Measurements from ENCODE around the gene PIAS4.
"Not testable (repeated sequence)": the region's sequence is repeated elsewhere in the genome, so short reads cannot be mapped to it uniquely, and the experiment has no call there.

PIAS4 gene

DNA sequence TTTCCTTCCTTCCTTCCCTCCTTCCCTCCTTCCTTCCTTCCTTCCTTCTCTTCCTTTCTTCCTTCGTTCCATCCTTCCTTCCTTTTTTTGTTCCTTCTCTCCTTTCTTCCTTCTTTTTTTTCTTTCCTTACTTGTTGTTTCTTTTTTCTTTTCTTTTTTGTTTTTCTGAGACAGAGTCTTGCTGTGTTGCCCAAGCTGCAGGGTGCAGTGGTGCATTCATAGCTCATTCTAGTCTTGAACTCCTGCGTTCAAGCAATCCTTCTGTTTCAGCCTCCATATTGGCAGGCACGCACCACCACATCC is 16.8 kb upstream of the PIAS4 start:
- DNase-seq (ENCODE audit: low read depth, low spot score) = no peak
- H3K36me3 ChIP-seq (ENCODE audit: insufficient read depth, insufficient read length, low read length) = no peaks in the 10 kb centered on the region
- no peaks in the 10 kb centered on the region for H3K9me3 ChIP-seq (ENCODE audit: insufficient read depth, low read length)
- no peaks in the 10 kb centered on the region for H3K27me3 ChIP-seq (ENCODE audit: insufficient read depth, insufficient read length)
- no peak overlapping the region for H3K4me3 ChIP-seq (ENCODE audit: insufficient read length, low read depth)
- H3K4me1 ChIP-seq (ENCODE audit: insufficient read depth, insufficient read length) = peaks cover 2% of the 10 kb centered on the region
- TF ChIP-seq SUZ12 (IDR thresholded peaks at IDR 0.05; ENCODE audit: extremely low read depth, insufficient read depth, insufficient read length) = no peak
- TF ChIP-seq ZNF274 (IDR thresholded peaks at IDR 0.05; ENCODE audit: low read depth, low read length) = no peak
- no peak for TF ChIP-seq YY1 (IDR thresholded peaks at IDR 0.05; ENCODE audit: insufficient read depth, insufficient read length)
- H3K9ac ChIP-seq (ENCODE audit: insufficient read length, low read depth) = no peak overlapping the region

DNA sequence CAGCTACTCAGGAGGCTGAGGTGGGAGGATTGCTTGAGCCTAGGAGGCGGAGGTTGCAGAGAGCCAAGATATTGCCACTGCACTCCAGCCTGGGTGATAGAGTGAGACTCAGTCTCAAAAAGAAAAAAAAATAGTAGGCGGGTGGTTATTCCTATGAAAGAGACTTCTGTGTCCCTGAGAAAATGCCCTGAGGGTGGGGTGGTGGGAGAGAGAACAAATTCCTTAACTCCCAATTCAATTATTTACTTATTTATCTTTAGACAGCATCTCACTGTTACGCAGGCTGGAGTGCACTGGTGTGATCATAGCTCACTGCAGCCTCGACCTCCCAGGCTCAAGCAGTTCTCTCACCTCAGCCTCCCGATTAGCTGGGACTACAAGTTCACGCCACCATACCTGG is 11.9 kb upstream of the PIAS4 start:
- H3K9me3 ChIP-seq (ENCODE audit: insufficient read depth, low read length) = peaks cover 6% of the 10 kb centered on the region; the same call in 1 of the 2 replicates
- no peaks in the 10 kb centered on the region for H3K36me3 ChIP-seq (ENCODE audit: insufficient read depth, insufficient read length, low read length)
- H3K4me1 ChIP-seq (ENCODE audit: insufficient read depth, insufficient read length) = no peaks in the 10 kb centered on the region
- no peak for TF ChIP-seq YY1 (IDR thresholded peaks at IDR 0.05; ENCODE audit: insufficient read depth, insufficient read length)
- no peak for TF ChIP-seq ZNF274 (IDR thresholded peaks at IDR 0.05; ENCODE audit: low read depth, low read length)
- TF ChIP-seq SUZ12 (IDR thresholded peaks at IDR 0.05; ENCODE audit: extremely low read depth, insufficient read depth, insufficient read length) = no peak
- no peak overlapping the region for H3K4me3 ChIP-seq (ENCODE audit: insufficient read length, low read depth)
- H3K27me3 ChIP-seq (ENCODE audit: insufficient read depth, insufficient read length) = no peaks in the 10 kb centered on the region
- no peak overlapping the region for H3K9ac ChIP-seq (ENCODE audit: insufficient read length, low read depth)
- DNase-seq (ENCODE audit: low read depth, low spot score) = no peak

DNA sequence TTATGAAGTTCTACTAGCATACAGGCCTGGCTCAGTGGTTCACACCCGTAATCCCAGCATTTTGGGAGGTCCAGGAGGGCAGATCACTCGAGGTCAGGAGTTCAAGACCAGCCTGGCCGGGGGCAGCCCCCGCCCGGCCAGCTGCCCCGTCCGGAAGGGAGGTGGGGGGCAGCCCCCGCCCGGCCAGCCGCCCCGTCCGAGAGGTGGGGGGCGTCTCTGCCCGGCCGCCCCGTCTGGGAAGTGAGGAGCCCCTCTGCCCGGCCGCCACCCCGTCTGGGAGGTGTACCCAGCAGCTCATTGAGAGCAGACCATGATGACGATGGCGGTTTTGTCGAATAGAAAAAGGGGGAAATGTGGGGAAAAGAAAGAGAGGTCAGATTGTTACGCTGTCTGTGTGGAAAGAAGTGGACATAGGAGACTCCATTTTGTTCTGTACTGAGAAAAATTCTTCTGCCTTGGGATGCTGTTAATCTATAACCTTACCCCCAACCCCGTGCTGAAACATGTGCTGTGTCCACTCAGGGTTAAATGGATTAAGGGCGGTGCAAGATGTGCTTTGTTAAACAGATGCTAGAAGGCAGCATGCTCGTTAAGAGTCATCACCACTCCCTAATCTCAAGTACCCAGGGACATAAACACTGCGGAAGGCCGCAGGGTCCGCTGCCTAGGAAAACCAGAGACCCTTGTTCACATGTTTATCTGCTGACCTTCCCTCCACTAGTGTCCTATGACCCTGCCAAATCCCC is 8.7 kb upstream of the PIAS4 start:
- H3K9me3 ChIP-seq (ENCODE audit: insufficient read depth, low read length); H3K9ac ChIP-seq (ENCODE audit: insufficient read length, low read depth); H3K4me3 ChIP-seq (ENCODE audit: insufficient read length, low read depth); H3K4me1 ChIP-seq (ENCODE audit: insufficient read depth, insufficient read length); H3K27me3 ChIP-seq (ENCODE audit: insufficient read depth, insufficient read length); H3K36me3 ChIP-seq (ENCODE audit: insufficient read depth, insufficient read length, low read length); DNase-seq (ENCODE audit: low read depth, low spot score): not testable (repeated sequence)

DNA sequence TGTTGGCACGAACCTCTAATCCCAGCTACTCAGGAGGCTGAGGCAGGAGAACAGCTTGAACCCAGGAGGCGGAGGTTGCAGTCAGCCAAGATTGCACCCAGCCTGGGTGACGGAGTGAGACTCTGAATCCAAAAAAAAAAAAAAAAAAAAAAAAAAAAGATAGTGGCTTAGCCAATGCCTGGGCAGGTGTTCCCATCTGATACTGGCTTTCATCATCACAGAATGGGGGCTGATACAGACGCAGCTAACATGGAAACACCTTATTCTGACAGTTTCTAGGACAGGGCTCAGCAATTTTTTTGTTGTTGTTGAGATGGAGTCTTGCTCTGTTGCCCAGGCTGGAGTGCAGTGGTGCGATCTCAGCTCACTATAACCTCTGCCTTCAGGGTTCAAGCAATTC is 6.7 kb upstream of the PIAS4 start:
- H3K9me3 ChIP-seq (ENCODE audit: insufficient read depth, low read length); DNase-seq (ENCODE audit: low read depth, low spot score); H3K9ac ChIP-seq (ENCODE audit: insufficient read length, low read depth); H3K36me3 ChIP-seq (ENCODE audit: insufficient read depth, insufficient read length, low read length); H3K4me3 ChIP-seq (ENCODE audit: insufficient read length, low read depth); H3K27me3 ChIP-seq (ENCODE audit: insufficient read depth, insufficient read length); H3K4me1 ChIP-seq (ENCODE audit: insufficient read depth, insufficient read length): not testable (repeated sequence)

DNA sequence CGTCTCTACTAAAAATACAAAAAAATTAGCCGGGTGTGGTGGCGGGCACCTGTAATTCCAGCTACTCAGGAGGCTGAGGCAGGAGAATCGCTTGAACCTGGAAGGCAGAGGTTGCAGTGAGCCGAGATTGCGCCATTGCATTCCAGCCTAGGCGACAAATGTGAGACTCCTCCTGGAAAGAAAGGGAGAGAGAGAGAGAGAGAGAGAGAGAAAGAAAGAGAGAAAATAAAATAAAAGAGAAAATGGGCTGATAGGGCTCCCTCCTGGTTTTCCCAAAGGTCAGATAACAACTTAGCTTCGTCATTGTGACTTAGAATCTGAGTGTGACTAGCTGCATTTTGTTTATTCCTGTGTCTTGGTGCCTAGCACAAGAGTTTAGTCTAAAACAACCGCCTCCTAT is 2.1 kb upstream of the PIAS4 start:
- H3K27me3 ChIP-seq (ENCODE audit: insufficient read depth, insufficient read length); H3K4me3 ChIP-seq (ENCODE audit: insufficient read length, low read depth); H3K9me3 ChIP-seq (ENCODE audit: insufficient read depth, low read length); DNase-seq (ENCODE audit: low read depth, low spot score); H3K4me1 ChIP-seq (ENCODE audit: insufficient read depth, insufficient read length); H3K9ac ChIP-seq (ENCODE audit: insufficient read length, low read depth): not testable (repeated sequence)
- peaks cover 13% of the 10 kb centered on the region for H3K36me3 ChIP-seq (ENCODE audit: insufficient read depth, insufficient read length, low read length)

DNA sequence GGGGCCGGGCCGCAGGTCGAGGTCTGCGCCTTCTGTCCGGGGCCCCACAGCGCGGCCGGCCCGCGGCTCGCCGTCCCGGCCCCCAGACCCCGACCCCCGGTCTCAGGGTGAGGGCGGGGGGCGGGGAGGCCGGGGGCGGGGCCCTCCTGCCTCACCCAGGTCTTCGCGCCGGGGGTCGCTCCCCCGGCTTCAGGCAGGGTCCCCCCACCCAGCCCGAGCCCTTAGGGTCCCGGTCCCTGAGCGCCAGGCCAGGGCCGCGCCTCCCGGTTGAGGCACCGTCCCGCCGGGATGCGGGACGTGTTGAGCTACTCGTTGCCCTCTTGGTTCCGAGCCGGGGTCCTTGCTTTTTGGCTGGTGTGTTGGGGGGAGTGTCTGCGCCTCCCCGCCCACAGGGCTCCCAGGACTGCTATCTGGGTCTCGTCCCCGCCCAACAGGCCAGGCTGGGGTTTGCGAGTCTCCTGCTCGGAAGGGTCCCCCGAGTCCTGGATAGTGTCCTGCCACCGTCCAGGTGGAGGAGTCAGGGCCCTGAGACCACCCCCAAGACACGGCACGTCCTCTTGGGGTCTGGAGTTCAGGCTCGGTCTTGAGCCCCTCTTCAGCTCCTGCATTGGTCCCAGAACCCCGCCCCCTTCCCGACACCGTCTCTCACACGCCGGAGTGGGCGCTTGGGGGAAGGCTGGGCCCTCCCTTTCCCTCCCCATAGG is 452 bp downstream of the PIAS4 start:
- TF ChIP-seq ZNF274 (IDR thresholded peaks at IDR 0.05; ENCODE audit: low read depth, low read length) (no peak), SUZ12 (IDR thresholded peaks at IDR 0.05; ENCODE audit: extremely low read depth, insufficient read depth, insufficient read length) (no peak), YY1 (IDR thresholded peaks at IDR 0.05; ENCODE audit: insufficient read depth, insufficient read length) (no peak)
- Histone ChIP-seq H3K4me1 (ENCODE audit: insufficient read depth, insufficient read length) (peaks cover 9% of the 10 kb centered on the region), H3K4me3 (ENCODE audit: insufficient read length, low read depth) (peak overlapping the region; percentile 99), H3K27me3 (ENCODE audit: insufficient read depth, insufficient read length) (no peaks in the 10 kb centered on the region), H3K36me3 (ENCODE audit: insufficient read depth, insufficient read length, low read length) (peaks cover 33% of the 10 kb centered on the region), H3K9me3 (ENCODE audit: insufficient read depth, low read length) (no peaks in the 10 kb centered on the region), H3K9ac (ENCODE audit: insufficient read length, low read depth) (peak overlapping the region; percentile 95)
- DNase-seq (ENCODE audit: low read depth, low spot score) = no peak

DNA sequence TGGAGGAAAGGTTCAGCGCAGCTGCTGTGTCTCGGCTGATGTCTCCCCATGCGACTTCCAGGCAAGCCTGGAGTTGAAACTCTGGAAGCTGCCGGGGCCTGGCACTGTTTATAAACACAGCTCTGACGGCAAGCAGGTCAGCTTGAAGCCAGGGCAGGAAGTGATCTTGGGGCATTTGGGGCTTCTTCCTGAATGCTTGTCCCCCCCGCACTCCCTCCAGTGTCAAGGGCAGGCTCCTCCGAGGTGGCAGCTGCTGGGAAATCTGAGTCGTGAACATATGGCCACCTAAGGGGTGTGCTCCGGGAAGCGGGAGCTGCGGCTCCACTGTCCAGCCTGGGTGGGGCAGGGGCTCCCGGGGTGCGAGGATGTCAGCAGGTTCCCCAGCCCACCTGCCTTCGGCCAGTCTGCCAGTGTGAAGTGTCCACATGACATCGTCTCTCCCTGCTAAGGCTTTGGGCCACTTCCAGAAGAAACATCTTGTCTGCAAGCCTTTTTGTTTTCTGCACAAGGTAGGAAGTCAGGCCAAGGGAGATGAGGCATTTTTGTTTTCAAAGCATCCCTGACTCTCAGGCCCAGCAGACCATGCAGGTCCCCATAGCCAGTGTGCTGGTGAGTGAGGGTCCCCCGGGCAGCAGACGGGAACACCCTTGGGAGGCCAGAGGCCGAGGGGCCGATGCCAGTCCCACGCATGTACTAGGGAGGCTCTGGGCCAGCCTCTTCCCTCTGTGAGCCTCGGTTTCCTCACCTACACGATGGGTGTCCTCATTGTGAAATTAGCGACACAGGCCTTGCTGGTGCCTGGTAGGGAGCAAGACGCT is 2.7 kb downstream of the PIAS4 start:
- Histone ChIP-seq H3K27me3 (ENCODE audit: insufficient read depth, insufficient read length) (no peaks in the 10 kb centered on the region), H3K4me1 (ENCODE audit: insufficient read depth, insufficient read length) (peaks cover 25% of the 10 kb centered on the region), H3K4me3 (ENCODE audit: insufficient read length, low read depth) (no peak overlapping the region), H3K9me3 (ENCODE audit: insufficient read depth, low read length) (no peaks in the 10 kb centered on the region), H3K36me3 (ENCODE audit: insufficient read depth, insufficient read length, low read length) (peaks cover 55% of the 10 kb centered on the region), H3K9ac (ENCODE audit: insufficient read length, low read depth) (peak overlapping the region; percentile 32)
- TF ChIP-seq SUZ12 (IDR thresholded peaks at IDR 0.05; ENCODE audit: extremely low read depth, insufficient read depth, insufficient read length) (no peak), YY1 (IDR thresholded peaks at IDR 0.05; ENCODE audit: insufficient read depth, insufficient read length) (no peak), ZNF274 (IDR thresholded peaks at IDR 0.05; ENCODE audit: low read depth, low read length) (no peak)
- no peak for DNase-seq (ENCODE audit: low read depth, low spot score)

Data from NT2/D1 (cell line).